Spleen (tissue), 11 donors: ENCODE data around the gene IL1F10. TPM values are rescaled to one million over a fixed set of nuclear protein-coding genes. Genes with fewer than 3 reads are reported as not detected.

ENCODE experiments used
- DNase-seq: peaks from one replicate; pipeline ENCODE4 v3.0.0-alpha.2; 2020
- H3K27ac ChIP-seq, 8 donors: fragments of 200-600 bp; sonication (generic) in 7 of 8; 1 replicate in 4 of 8; 2 replicates in 4 of 8; pipeline versions ENCODE4 v1.5.0 to v1.8.0; 2016 to 2021; ENCODE audit warnings: inconsistent platforms in 4 of 8, mild to moderate bottlenecking in 4 of 8, moderate library complexity in 1 of 8
- H3K27me3 ChIP-seq, 7 donors: fragments of 200-600 bp; sonication (generic) in 6 of 7; replicated peaks in 1 of 7; 1 replicate in 4 of 7; 2 replicates in 3 of 7; pipeline versions ENCODE4 v1.5.0 to v1.8.0; 2016 to 2021; ENCODE audit warnings: inconsistent platforms in 3 of 7, mild to moderate bottlenecking in 1 of 7
- H3K36me3 ChIP-seq, 6 donors: fragments of 200-600 bp; sonication (generic) in 5 of 6; 1 replicate in 4 of 6; 2 replicates in 2 of 6; pipeline versions ENCODE4 v1.5.0 to v1.8.0; 2016 to 2021; ENCODE audit warnings: inconsistent platforms in 2 of 6
- H3K4me1 ChIP-seq, 6 donors: fragments of 200-600 bp; sonication (generic) in 5 of 6; 1 replicate in 3 of 6; 2 replicates in 3 of 6; pipeline versions ENCODE4 v1.5.0 to v1.8.0; 2016 to 2021; ENCODE audit warnings: inconsistent platforms in 3 of 6
- H3K4me3 ChIP-seq, 8 donors: fragments of 200-600 bp; sonication (generic) in 7 of 8; 1 replicate in 4 of 8; 2 replicates in 4 of 8; pipeline versions ENCODE4 v1.5.0 to v1.8.0; 2016 to 2021; ENCODE audit warnings: inconsistent platforms in 4 of 8, mild to moderate bottlenecking in 4 of 8, moderate library complexity in 2 of 8
- H3K9me3 ChIP-seq, 8 donors: fragments of 200-600 bp; sonication (generic) in 7 of 8; 1 replicate in 4 of 8; 2 replicates in 4 of 8; pipeline versions ENCODE4 v1.5.0 to v1.8.0; 2016 to 2021; ENCODE audit warnings: inconsistent platforms in 4 of 8
- CTCF ChIP-seq, 11 experiments: fragments of 200-600 bp in 7 of 11; fragments of 450-650 bp in 4 of 11; sonication (generic) in 4 of 11; IDR thresholded peaks in 8 of 11; conservative IDR thresholded peaks in 3 of 11; 1 replicate in 7 of 11; 2 replicates in 4 of 11; pipeline versions ENCODE4 v1.4.0 to v1.8.0; 2016 to 2021; ENCODE audit warnings: antibody characterized with exemption in 11 of 11, inconsistent platforms in 4 of 11, mild to moderate bottlenecking in 1 of 11
- POLR2A ChIP-seq, 3 donors: fragments of 450-650 bp; IDR thresholded peaks; one replicate each; pipeline ENCODE4 v1.5.1; 2017; ENCODE audit warnings: antibody characterized with exemption in 3 of 3, mild to moderate bottlenecking in 1 of 3
- POLR2AphosphoS5 ChIP-seq, 3 donors: sonication (generic); formaldehyde crosslinking; IDR thresholded peaks; one replicate each; pipeline ENCODE4 v1.5.1; 2017; ENCODE audit warnings: antibody characterized with exemption in 3 of 3
- WGBS, 5 donors: extraction: QIAGEN DNeasy Blood & Tissue Kit in 3 of 5; methylation state at CpG; one replicate each; pipeline versions ENCODE4 v1.1.5 to v1.1.7; 2013 to 2018; 5-methylcytosine and 5-hydroxymethylcytosine counted together
- intact Hi-C: fragments of 100-400 bp; cut with DNase I; formaldehyde crosslinking; loops from one replicate; pipeline ENCODE4 v1.15.0; 2023; ENCODE audit warnings: low total_unique reads
- polyA plus RNA-seq, 3 donors: library from polyadenylated mRNA; stranded (reverse); fragments of 200-250 nt; gene quantifications; one replicate each; pipeline ENCODE4 v1.2.1, GENCODE V29; 2013
- total RNA-seq, 7 donors: library from RNA; depleted of rRNA in 3 of 7; stranded (reverse); fragments of >200 nt in 3 of 7; fragmentation: NEBNext Ultra II Directional in 4 of 7; extraction: Animal tissue kit (Norgen Biotek cat#: 25700) in 4 of 7; gene quantifications; one replicate each; pipeline versions ENCODE4 v1.1.0 to v1.2.1, GENCODE V29; 2016 to 2021
- donor health status: healthy with polysubstance abuse.
- donor health status: DM: no; HTN: no; CAD: no; lungs with moderate emphysema.
- donor health status: DM: no; HTN: no; CAD: no.
- donor health status: Bipolar disorder and iron deficiency.
- donor health status: healthy.
- donor health status: DM: no; HTN: no; CAD: no.
- donor health status: DM: yes; HTN: yes; CAD: no.

Gene IL1F10
- total and polyA plus RNA-seq, 10 donors = not detected

- intact Hi-C loops = no loop called here
- 78 to 90% (median 88%) methylated on average over 3 of the region's 3 CpGs for WGBS, 5 donors
- Histone ChIP-seq H3K27me3 (peaks cover 0 to 18% (median 0%) of the 10 kb centered on the region in 7 donors), H3K9me3 (no peaks in the 10 kb centered on the region), H3K4me3 (no peak overlapping the region), H3K27ac (no peak overlapping the region), H3K4me1 (no peaks in the 10 kb centered on the region), H3K36me3 (no peaks in the 10 kb centered on the region)
- TF ChIP-seq CTCF (IDR thresholded peaks at IDR 0.05 in 8 of 11, conservative IDR thresholded peaks at IDR 0.05 in 3 of 11) (no peak), POLR2AphosphoS5 (IDR thresholded peaks at IDR 0.05) (no peak), POLR2A (IDR thresholded peaks at IDR 0.05) (no peak)
- DNase-seq = no peak
These were observed 7.8 kb downstream of the IL1F10 start for GRCh38 chr2:113075600-113075999.

- no peaks in the 10 kb centered on the region for H3K9me3 ChIP-seq
- peaks cover 0 to 24% (median 0%) of the 10 kb centered on the region in 7 donors for H3K27me3 ChIP-seq
- H3K36me3 ChIP-seq = no peaks in the 10 kb centered on the region
- H3K27ac ChIP-seq = no peak overlapping the region
- H3K4me1 ChIP-seq = no peaks in the 10 kb centered on the region
- no peak for DNase-seq
- 63 to 94% (median 67%) methylated on average over 3 of the region's 3 CpGs for WGBS, 5 donors
- TF ChIP-seq POLR2A (IDR thresholded peaks at IDR 0.05) = no peak
- TF ChIP-seq POLR2AphosphoS5 (IDR thresholded peaks at IDR 0.05) = no peak
- TF ChIP-seq CTCF (IDR thresholded peaks at IDR 0.05 in 8 of 11, conservative IDR thresholded peaks at IDR 0.05 in 3 of 11) = no peak
- intact Hi-C loops = no loop called here
- H3K4me3 ChIP-seq = no peak overlapping the region
These were observed 9.3 kb downstream of the IL1F10 start for GRCh38 chr2:113076954-113077669.

GRCh38 chr2:113077921-113078320 is 10.2 kb downstream of the IL1F10 start:
- H3K4me1 ChIP-seq = no peaks in the 10 kb centered on the region
- peaks cover 0 to 32% (median 0%) of the 10 kb centered on the region in 7 donors for H3K27me3 ChIP-seq
- no peaks in the 10 kb centered on the region for H3K36me3 ChIP-seq
- intact Hi-C loops = no loop called here
- H3K9me3 ChIP-seq = no peaks in the 10 kb centered on the region
- 63 to 100% (median 87%) methylated on average over 1 of the region's 1 CpG for WGBS, 5 donors
- H3K27ac ChIP-seq = no peak overlapping the region
- H3K4me3 ChIP-seq = no peak overlapping the region
- TF ChIP-seq CTCF (IDR thresholded peaks at IDR 0.05 in 8 of 11, conservative IDR thresholded peaks at IDR 0.05 in 3 of 11) (no peak), POLR2AphosphoS5 (IDR thresholded peaks at IDR 0.05) (no peak), POLR2A (IDR thresholded peaks at IDR 0.05) (no peak)
- DNase-seq = no peak

GRCh38 chr2:113078350-113078839 is 10.6 kb downstream of the IL1F10 start:
- intact Hi-C loops = no loop called here

More at GRCh38 chr2:113078350-113078839, 10.6 kb downstream of the IL1F10 start:
- peaks cover 0 to 37% (median 0%) of the 10 kb centered on the region in 7 donors for H3K27me3 ChIP-seq
- no peaks in the 10 kb centered on the region for H3K4me1 ChIP-seq
- TF ChIP-seq CTCF (IDR thresholded peaks at IDR 0.05 in 8 of 11, conservative IDR thresholded peaks at IDR 0.05 in 3 of 11) = no peak
- no peak for TF ChIP-seq POLR2AphosphoS5 (IDR thresholded peaks at IDR 0.05)
- no peaks in the 10 kb centered on the region for H3K36me3 ChIP-seq
- WGBS, 5 donors = 59 to 76% (median 68%) methylated on average over 6 of the region's 6 CpGs
- no peak overlapping the region for H3K4me3 ChIP-seq
- DNase-seq = no peak
- H3K9me3 ChIP-seq = no peaks in the 10 kb centered on the region
- no peak overlapping the region for H3K27ac ChIP-seq
